ENCODE data around the gene CDK5.

The CDK5 gene

GRCh38 chr7:151020231-151020630 lies 37.5 kb downstream of the CDK5 start:
- Histone ChIP-seq H3K27ac (replicated peaks) (no peak overlapping the region), H3K27me3 (ENCODE audit: insufficient read depth, poor library complexity, severe bottlenecking) (peaks cover 18% of the 10 kb centered on the region), H3K4me3 (replicated peaks; ENCODE audit: insufficient read depth, low read length) (no peak overlapping the region)
- DNase-seq (ENCODE audit: low read depth in 1 of 2, low spot score in 1 of 2): no peak
- TF ChIP-seq REST (IDR thresholded peaks at IDR 0.05; ENCODE audit: insufficient replicate concordance, low read depth): no peak
- TF ChIP-seq GABPA (IDR thresholded peaks at IDR 0.05; ENCODE audit: low read depth): no peak
- no peak for TF ChIP-seq CTCF (IDR thresholded peaks at IDR 0.05; ENCODE audit: insufficient read depth, low read length)
- no peak for TF ChIP-seq POLR2AphosphoS5 (IDR thresholded peaks at IDR 0.05; ENCODE audit: low read depth)
- TF ChIP-seq SPI1 (IDR thresholded peaks at IDR 0.05; ENCODE audit: borderline replicate concordance, low read depth): no peak

- TF ChIP-seq GABPA (IDR thresholded peaks at IDR 0.05; ENCODE audit: low read depth) (no peak), REST (IDR thresholded peaks at IDR 0.05; ENCODE audit: insufficient replicate concordance, low read depth) (no peak), POLR2AphosphoS5 (IDR thresholded peaks at IDR 0.05; ENCODE audit: low read depth) (no peak), CTCF (IDR thresholded peaks at IDR 0.05; ENCODE audit: insufficient read depth, low read length) (no peak)
- H3K27me3 ChIP-seq (ENCODE audit: insufficient read depth, poor library complexity, severe bottlenecking): peaks cover 18% of the 10 kb centered on the region
- no peak for DNase-seq (ENCODE audit: low read depth in 1 of 2, low spot score in 1 of 2)
- H3K4me3 ChIP-seq (replicated peaks; ENCODE audit: insufficient read depth, low read length): no peak overlapping the region
- no peak overlapping the region for H3K27ac ChIP-seq (replicated peaks)
These were observed 38.6 kb downstream of the CDK5 start for GRCh38 chr7:151019130-151019447.

- DNase-seq (ENCODE audit: low read depth in 1 of 2, low spot score in 1 of 2): no peak
- H3K27me3 ChIP-seq (ENCODE audit: insufficient read depth, poor library complexity, severe bottlenecking): peaks cover 18% of the 10 kb centered on the region
These were observed 39.1 kb downstream of the CDK5 start for GRCh38 chr7:151018421-151019129.

More at GRCh38 chr7:151018421-151019129, 39.1 kb downstream of the CDK5 start:
- TF ChIP-seq CTCF (IDR thresholded peaks at IDR 0.05; ENCODE audit: insufficient read depth, low read length): no peak
- no peak for TF ChIP-seq POLR2AphosphoS5 (IDR thresholded peaks at IDR 0.05; ENCODE audit: low read depth)
- TF ChIP-seq SPI1 (IDR thresholded peaks at IDR 0.05; ENCODE audit: borderline replicate concordance, low read depth): no peak
- no peak for TF ChIP-seq REST (IDR thresholded peaks at IDR 0.05; ENCODE audit: insufficient replicate concordance, low read depth)
- no peak for TF ChIP-seq GABPA (IDR thresholded peaks at IDR 0.05; ENCODE audit: low read depth)
- H3K4me3 ChIP-seq (replicated peaks; ENCODE audit: insufficient read depth, low read length): no peak overlapping the region; the same call in 1 of the 2 replicates
- no peak overlapping the region for H3K27ac ChIP-seq (replicated peaks)

All from HL-60 (cell line).